ENCODE results near the gene CUBN.
"Not testable (repeated sequence)": the region's sequence is repeated elsewhere in the genome, so short reads cannot be mapped to it uniquely, and the experiment has no call there.

- not testable (repeated sequence) for TF ChIP-seq CTCF (IDR thresholded peaks at IDR 0.05; ENCODE audit: low read depth, low read length); POLR2A (IDR thresholded peaks at IDR 0.05; ENCODE audit: extremely low read depth, insufficient read length); MAX (IDR thresholded peaks at IDR 0.05; ENCODE audit: low read depth, low read length)
These were observed 302.1 kb downstream of the CUBN start for GRCh38 chr10:16827474-16827873.
